GM19025 (cell line): ENCODE data around the gene ELP6.
"Not testable (repeated sequence)": the region's sequence is repeated elsewhere in the genome, so short reads cannot be mapped to it uniquely, and the experiment has no call there.

Experiments used
- ATAC-seq: cut with Tn5 transposase; IDR thresholded peaks from one replicate; pipeline ENCODE4 v1.9.1; 2021; ENCODE audit warnings: mild to moderate bottlenecking, low read depth, moderate library complexity; ENCODE audit not compliant: unreplicated experiment

Gene ELP6

GRCh38 chr3:47515100-47515499 is 1.6 kb upstream of the ELP6 start:
- ATAC-seq, result no peak

GRCh38 chr3:47512416-47513124 is 942 bp downstream of the ELP6 start:
- no peak for ATAC-seq

- not testable (repeated sequence) for ATAC-seq
These were observed 8.2 kb downstream of the ELP6 start for GRCh38 chr3:47505267-47505666.

DNA sequence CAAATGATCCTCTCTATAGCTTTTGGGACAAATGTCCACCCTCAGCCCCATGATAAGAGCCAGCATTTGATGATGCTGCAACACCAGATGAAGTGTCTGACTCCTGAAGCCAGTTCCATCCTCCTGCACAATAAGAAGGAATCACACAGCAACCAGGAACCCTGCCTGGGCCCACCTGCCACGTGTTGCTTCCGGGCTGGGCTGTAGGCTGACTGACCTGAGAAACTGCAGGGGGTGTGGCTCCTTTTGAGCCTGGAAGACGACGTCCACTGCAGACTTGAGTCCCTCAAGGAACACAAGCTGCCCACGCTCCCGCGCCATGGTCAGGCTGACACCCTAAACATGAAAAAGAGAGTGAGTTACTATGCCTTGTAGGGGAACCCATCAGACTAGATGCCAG is 9.4 kb downstream of the ELP6 start:
- ATAC-seq, result no peak

- no peak for ATAC-seq
These were observed 10.5 kb downstream of the ELP6 start for GRCh38 chr3:47503033-47503432.

DNA sequence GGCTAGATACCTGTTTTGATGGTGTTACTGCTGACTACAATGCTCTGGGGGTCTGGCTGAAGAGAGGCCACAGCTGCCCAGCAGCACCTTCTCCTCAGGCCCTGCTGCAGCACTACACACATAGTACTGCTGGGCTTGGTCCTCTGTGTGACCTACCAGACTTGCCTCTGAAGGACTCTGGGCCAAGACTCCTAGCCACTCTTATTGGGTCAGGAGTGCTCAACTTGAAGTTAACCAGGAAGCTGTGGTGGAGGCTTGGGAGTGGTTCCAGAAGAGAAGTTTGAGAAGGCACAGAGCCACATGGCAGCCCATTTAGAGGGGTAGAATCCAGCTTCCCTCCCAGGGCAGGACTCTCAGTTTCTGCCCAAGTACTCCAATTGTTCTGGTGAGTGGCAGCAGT is 16.6 kb downstream of the ELP6 start:
- no peak for ATAC-seq

GRCh38 chr3:47495886-47496285 is 17.6 kb downstream of the ELP6 start:
- no peak for ATAC-seq

- ATAC-seq, result no peak
These were observed 18.4 kb downstream of the ELP6 start for GRCh38 chr3:47495111-47495510.

DNA sequence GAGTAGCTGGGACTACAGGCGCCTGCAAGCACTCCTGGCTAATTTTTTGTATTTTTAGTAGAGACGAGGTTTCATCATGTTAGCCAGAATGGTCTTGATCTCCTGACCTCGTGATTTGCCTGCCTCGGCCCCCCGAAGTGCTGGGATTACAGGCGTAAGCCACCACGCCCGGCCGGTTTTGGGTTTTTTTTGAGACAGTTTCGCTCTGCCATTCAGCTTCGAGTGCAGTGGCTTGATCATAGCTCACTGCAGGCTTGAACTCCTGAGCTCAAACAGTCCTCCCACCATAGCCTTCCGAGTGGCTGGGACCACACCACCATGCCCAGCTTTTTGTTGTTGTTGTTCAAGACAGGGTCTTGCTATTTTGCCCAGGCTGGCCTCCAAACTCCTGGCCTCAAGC is 21.7 kb downstream of the ELP6 start:
- no peak for ATAC-seq

DNA sequence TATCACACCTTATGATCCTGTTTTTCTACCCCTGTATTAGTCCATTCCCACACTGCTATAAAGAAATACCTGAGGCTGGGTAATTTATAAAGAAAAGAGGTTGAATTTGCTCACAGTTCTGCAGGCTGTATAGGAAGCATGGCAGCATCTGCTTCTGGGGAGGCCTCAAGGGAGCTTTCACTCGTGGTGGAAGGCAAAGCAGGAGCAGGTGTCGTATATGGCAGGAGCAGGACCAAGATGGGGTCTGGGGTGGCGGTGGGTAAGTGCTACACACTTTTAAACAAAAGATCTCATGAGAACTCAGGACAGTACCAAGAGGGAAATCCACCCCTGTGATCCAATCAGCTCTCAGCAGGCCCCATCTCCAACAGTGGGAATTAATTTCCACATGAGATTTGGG is 22.3 kb downstream of the ELP6 start:
- ATAC-seq, result no peak

GRCh38 chr3:47487265-47487664 is 26.2 kb downstream of the ELP6 start:
- no peak for ATAC-seq

DNA sequence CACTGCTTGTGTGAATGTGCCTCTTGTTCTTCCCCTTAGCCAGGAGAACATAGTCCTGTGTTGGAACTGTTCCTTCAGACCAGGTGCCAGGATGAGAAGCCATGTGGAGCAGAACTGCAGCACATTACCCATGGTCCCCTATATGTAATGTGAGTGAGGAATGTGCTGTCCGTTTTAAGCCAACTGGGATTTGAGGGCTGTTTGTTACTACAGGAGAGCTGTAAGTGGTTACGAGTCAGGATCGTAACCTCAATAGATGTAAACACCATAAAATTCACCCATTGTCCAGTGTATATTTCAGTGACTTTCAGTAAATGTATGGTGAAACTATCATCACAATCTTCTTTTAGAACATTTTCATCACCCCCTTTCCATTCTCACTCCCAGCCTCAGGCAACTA is 27.7 kb downstream of the ELP6 start:
- ATAC-seq, result no peak

DNA sequence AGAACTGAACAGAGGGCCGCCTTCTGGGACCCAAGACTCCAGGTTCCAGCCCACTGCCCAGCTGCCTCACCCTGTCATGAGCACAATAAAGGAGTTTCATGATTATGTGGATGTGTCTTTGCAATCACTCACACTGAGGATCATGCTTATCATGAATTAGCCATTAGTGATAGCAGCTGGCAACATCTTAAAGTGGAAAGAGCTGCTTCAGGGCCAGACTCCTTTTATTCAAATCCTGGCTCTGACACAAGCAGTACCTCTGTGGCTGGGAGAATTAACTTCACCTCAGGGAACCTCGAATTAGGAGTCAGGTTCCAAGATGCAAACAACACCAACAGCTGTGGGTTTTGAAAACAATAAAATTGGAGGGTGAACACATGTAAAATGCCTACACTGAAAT is 31.1 kb downstream of the ELP6 start:
- no peak for ATAC-seq

DNA sequence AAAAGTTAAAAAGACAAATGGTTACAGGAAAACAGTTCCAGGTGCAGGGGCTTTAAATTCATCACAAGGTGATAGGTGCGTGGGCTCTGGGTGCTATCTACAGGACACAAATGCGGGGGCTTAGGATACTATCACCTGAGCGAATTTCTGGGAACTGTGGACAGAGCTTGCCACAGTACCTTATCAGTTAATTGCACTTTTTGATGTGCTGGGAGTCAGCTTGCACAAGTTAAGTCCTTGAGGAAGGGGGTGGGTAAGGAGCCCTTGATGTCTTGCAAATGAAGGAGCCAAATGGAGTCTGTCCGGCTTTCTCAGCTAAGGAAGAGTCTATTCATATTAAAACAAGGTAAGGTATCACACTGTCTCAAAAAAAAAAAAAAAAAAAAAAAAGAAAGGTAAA is 31.7 kb downstream of the ELP6 start:
- not testable (repeated sequence) for ATAC-seq

GRCh38 chr3:47480267-47480666 is 33.2 kb downstream of the ELP6 start:
- ATAC-seq, result not testable (repeated sequence)

GRCh38 chr3:47479826-47480160 is 33.7 kb downstream of the ELP6 start:
- no peak for ATAC-seq

DNA sequence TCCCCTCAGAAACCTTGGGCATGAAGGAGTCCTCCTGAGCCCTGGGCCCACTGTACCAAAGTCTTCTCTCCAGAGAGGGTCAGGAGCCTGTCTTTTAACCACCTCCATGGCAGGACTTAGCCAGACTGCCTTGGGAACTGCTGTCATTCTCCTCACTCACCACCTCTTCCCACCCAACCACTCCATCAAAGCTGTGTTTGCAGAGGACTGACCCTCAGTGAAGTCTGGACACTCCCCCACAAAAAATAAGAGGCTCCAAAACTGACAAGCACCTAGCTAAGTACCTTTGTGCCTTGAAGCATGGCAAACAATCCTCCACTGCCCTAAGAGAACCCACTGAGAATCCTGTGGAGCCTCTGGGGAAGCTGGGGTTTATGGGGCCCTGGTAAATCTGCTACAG is 35.5 kb downstream of the ELP6 start:
- ATAC-seq, result no peak

- no peak for ATAC-seq
These were observed 36.8 kb downstream of the ELP6 start for GRCh38 chr3:47476644-47477199.

DNA sequence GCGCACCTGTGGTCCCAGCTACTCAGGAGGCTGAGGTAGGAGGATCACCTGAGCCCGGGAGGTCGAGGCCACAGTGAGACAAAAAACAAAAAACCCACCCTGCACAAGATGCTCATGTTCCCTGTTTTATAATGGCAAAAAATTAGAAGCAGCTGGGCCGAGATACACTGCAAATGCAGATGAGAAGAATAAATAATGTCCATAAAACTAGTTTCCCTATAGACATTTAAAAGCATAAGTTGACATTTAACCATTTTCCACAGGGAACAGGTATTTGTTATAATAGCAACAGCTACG is 37.2 kb downstream of the ELP6 start:
- ATAC-seq, result no peak

- ATAC-seq, result peak; percentile 89
These were observed 37.8 kb downstream of the ELP6 start, which contains the start of gene SCAP for GRCh38 chr3:47475570-47476329. SCAP (minus strand) TSS chr3:47475941; CDS start chr3:47442993, 32,948 bp downstream.

DNA sequence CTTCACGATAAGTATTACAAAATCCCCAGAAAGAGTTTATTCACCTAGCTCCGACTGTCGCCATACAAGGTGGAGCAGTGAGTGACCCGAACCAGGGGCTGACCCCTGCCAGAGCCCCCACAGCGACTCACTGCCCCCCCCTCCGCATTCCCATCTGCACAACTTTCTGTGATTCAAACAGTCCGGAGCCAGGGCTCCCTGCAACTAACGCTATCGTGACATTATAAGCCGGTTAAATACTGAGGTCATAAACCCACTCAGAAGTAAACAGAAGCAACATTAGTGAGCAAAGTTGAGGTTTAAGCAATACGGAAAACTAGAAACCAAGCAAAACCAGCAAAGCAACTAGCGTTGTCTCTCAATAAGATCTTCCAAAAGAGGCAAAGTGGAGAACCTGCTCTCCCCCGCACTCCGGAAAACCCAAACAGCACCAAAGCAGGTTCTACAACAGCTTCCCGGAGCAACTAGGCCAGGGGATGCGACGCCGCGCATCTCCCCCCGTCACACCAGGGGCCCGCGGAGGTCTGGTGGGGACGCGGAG is 38.4 kb downstream of the ELP6 start:
- ATAC-seq, result no peak

- no peak for ATAC-seq
These were observed 40.1 kb downstream of the ELP6 start for GRCh38 chr3:47473391-47473790.
